Spleen (tissue), 7 donors: ENCODE measurements around the gene MYO1B.

Source experiments
- POLR2A ChIP-seq, 3 donors: fragments of 450-650 bp; IDR thresholded peaks; one replicate each; pipeline ENCODE4 v1.5.1; 2017; ENCODE audit warnings: antibody characterized with exemption in 3 of 3, mild to moderate bottlenecking in 1 of 3
- POLR2AphosphoS5 ChIP-seq, 3 donors: sonication (generic); formaldehyde crosslinking; IDR thresholded peaks; one replicate each; pipeline ENCODE4 v1.5.1; 2017; ENCODE audit warnings: antibody characterized with exemption in 3 of 3
- TF ChIP-seq, protein P1 (sequence below), 11 experiments: fragments of 200-600 bp in 7 of 11; fragments of 450-650 bp in 4 of 11; sonication (generic) in 4 of 11; IDR thresholded peaks in 8 of 11; conservative IDR thresholded peaks in 3 of 11; 1 replicate in 7 of 11; 2 replicates in 4 of 11; pipeline versions ENCODE4 v1.4.0 to v1.8.0; 2016 to 2021; ENCODE audit warnings: antibody characterized with exemption in 11 of 11, inconsistent platforms in 4 of 11, mild to moderate bottlenecking in 1 of 11
- donor health status: DM: no; HTN: no; CAD: no; lungs with moderate emphysema.
- donor health status: DM: no; HTN: no; CAD: no.
- donor health status: DM: no; HTN: no; CAD: no.

DNA sequence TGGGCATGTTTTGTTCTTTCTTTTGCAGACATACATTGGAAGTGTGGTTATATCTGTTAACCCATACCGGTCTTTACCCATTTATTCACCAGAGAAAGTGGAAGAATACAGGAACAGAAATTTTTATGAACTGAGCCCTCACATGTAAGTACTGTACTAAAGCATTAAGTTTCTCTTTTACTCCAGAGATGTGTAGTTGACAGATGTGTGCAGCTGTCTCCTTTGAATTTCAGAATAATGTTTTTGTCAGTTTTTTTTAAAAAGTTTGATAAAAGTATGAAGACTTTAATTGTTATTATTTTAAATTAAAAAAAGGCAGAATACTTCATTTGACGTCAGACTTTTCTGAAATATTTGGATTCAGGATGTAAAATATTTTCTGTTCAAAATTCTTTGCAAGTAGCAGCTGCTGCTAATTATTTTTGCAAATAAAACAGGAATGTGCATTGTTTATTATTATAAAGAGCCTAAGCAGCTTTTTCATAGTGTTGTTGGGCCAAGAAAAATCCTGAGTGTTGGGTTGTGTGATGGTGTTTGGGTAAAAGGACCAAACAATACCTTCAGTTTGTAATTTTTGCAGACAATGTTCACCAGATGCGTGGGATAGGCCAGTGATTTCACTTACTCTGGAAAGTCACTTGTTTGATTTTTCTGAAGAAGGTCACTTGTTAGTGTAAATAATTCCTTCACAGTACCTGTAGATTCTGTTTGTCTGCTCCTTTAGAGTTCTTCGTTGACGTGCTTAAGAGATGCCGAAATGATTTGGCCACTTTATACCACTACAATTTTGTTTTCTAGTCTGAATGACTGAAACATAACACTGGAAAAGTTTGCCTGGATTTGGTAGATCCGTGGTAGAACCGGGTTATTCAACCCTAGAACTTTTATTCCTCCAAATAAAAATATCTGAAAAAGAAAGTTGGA is 51.1 kb downstream of the MYO1B start:
- TF ChIP-seq, protein P1, sequence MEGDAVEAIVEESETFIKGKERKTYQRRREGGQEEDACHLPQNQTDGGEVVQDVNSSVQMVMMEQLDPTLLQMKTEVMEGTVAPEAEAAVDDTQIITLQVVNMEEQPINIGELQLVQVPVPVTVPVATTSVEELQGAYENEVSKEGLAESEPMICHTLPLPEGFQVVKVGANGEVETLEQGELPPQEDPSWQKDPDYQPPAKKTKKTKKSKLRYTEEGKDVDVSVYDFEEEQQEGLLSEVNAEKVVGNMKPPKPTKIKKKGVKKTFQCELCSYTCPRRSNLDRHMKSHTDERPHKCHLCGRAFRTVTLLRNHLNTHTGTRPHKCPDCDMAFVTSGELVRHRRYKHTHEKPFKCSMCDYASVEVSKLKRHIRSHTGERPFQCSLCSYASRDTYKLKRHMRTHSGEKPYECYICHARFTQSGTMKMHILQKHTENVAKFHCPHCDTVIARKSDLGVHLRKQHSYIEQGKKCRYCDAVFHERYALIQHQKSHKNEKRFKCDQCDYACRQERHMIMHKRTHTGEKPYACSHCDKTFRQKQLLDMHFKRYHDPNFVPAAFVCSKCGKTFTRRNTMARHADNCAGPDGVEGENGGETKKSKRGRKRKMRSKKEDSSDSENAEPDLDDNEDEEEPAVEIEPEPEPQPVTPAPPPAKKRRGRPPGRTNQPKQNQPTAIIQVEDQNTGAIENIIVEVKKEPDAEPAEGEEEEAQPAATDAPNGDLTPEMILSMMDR (IDR thresholded peaks at IDR 0.05 in 8 of 11, conservative IDR thresholded peaks at IDR 0.05 in 3 of 11): no peak
- TF ChIP-seq POLR2A (IDR thresholded peaks at IDR 0.05) (no peak), POLR2AphosphoS5 (IDR thresholded peaks at IDR 0.05) (no peak)
